22Rv1 (cell line): ENCODE results near the gene TADA2A.

Experiments used
- ZFX ChIP-seq: fragments of 450-650 bp; IDR thresholded peaks from 2 replicates; pipeline ENCODE4 v1.6.1; 2017; ENCODE audit warnings: antibody characterized with exemption, borderline replicate concordance
- TF ChIP-seq, protein P1 (sequence below): fragments of 450-650 bp; IDR thresholded peaks from 2 replicates; pipeline ENCODE4 v1.5.1; 2017; ENCODE audit warnings: mild to moderate bottlenecking

DNA sequence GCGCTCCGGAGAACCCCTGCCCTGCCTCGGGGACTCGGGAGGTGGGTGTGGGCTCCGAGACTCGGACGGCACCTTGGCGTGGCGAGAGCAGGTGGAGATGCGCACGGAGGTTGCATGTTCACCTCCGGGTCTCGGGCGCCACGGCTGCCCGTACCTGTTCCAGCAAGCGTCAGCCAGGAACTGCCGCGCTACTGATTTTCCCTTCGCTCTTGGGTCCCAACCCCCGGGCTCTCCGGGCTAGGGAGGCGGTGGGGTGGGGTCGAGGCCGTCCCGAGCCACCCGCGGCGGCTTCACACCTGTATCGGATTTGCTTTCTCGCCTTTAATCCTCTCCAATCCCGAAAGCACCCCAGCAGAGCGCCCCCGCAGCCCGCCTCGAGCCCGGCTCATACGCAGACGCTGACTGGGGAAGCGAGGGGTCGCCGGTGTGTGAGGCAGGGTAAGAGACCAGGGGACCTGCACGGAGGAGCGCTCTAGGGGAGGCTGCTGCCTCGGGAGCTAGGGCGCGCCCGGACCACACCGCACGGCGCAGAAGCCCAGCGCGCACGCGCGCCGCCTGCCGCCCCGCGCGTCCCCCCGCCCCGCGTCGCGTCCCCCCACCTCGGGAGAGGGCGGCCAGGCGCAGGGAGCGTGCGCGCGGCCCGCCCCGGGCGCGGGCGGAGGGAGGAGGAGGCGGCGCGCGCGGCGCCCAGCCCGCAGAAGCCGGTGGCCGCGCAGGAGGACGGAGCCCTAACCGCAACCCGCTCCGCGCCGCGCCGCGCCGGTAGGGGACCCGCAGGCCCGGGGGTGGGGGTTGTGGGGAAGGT, 82.7 kb downstream of the TADA2A start, which contains the start of gene DUSP14:
- TF ChIP-seq, protein P1, sequence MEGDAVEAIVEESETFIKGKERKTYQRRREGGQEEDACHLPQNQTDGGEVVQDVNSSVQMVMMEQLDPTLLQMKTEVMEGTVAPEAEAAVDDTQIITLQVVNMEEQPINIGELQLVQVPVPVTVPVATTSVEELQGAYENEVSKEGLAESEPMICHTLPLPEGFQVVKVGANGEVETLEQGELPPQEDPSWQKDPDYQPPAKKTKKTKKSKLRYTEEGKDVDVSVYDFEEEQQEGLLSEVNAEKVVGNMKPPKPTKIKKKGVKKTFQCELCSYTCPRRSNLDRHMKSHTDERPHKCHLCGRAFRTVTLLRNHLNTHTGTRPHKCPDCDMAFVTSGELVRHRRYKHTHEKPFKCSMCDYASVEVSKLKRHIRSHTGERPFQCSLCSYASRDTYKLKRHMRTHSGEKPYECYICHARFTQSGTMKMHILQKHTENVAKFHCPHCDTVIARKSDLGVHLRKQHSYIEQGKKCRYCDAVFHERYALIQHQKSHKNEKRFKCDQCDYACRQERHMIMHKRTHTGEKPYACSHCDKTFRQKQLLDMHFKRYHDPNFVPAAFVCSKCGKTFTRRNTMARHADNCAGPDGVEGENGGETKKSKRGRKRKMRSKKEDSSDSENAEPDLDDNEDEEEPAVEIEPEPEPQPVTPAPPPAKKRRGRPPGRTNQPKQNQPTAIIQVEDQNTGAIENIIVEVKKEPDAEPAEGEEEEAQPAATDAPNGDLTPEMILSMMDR, result no peak
- no peak for TF ChIP-seq ZFX
